ENCODE measurements around the gene RTBDN. TPM values are rescaled to one million over a fixed set of nuclear protein-coding genes. Genes with fewer than 3 reads are reported as not detected.

RTBDN gene
- total RNA-seq, 1 donor from 2014 or later = not detected

- ChIA-PET POLR2A (interaction anchor here (0.7 to 13.2 kb wide), 6 partner anchors 19 to 122 kb away, joined by 4 to 909 read pairs (median 6); partner anchors contain the start of genes HOOK2 and SYCE2), CTCF (interaction anchor here (2.0 to 11.4 kb wide), 3 partner anchors 22 to 50 kb away, joined by 7 to 280 read pairs (median 278); partner anchors contain the start of gene HOOK2)
- peaks cover 37% of the 10 kb centered on the region for H3K4me1 Mint-ChIP-seq
- H3K4me3 Mint-ChIP-seq = no peak overlapping the region
- H3K9me3 Mint-ChIP-seq = no peaks in the 10 kb centered on the region
- H3K27ac Mint-ChIP-seq = no peak overlapping the region
- no peak for ATAC-seq (ENCODE audit: low read depth)
- peaks cover 7% of the 10 kb centered on the region for H3K36me3 Mint-ChIP-seq (ENCODE audit: low read depth)
- intact Hi-C loops (cut with micrococcal nuclease) = no loop called here
- DNase-seq = no peak
- TF ChIP-seq, protein P1, sequence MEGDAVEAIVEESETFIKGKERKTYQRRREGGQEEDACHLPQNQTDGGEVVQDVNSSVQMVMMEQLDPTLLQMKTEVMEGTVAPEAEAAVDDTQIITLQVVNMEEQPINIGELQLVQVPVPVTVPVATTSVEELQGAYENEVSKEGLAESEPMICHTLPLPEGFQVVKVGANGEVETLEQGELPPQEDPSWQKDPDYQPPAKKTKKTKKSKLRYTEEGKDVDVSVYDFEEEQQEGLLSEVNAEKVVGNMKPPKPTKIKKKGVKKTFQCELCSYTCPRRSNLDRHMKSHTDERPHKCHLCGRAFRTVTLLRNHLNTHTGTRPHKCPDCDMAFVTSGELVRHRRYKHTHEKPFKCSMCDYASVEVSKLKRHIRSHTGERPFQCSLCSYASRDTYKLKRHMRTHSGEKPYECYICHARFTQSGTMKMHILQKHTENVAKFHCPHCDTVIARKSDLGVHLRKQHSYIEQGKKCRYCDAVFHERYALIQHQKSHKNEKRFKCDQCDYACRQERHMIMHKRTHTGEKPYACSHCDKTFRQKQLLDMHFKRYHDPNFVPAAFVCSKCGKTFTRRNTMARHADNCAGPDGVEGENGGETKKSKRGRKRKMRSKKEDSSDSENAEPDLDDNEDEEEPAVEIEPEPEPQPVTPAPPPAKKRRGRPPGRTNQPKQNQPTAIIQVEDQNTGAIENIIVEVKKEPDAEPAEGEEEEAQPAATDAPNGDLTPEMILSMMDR (IDR thresholded peaks at IDR 0.05) = no peak
- no peaks in the 10 kb centered on the region for H3K27me3 Mint-ChIP-seq
Measured at GRCh38 chr19:12797141-12797587, 37.2 kb downstream of the RTBDN start.

DNA sequence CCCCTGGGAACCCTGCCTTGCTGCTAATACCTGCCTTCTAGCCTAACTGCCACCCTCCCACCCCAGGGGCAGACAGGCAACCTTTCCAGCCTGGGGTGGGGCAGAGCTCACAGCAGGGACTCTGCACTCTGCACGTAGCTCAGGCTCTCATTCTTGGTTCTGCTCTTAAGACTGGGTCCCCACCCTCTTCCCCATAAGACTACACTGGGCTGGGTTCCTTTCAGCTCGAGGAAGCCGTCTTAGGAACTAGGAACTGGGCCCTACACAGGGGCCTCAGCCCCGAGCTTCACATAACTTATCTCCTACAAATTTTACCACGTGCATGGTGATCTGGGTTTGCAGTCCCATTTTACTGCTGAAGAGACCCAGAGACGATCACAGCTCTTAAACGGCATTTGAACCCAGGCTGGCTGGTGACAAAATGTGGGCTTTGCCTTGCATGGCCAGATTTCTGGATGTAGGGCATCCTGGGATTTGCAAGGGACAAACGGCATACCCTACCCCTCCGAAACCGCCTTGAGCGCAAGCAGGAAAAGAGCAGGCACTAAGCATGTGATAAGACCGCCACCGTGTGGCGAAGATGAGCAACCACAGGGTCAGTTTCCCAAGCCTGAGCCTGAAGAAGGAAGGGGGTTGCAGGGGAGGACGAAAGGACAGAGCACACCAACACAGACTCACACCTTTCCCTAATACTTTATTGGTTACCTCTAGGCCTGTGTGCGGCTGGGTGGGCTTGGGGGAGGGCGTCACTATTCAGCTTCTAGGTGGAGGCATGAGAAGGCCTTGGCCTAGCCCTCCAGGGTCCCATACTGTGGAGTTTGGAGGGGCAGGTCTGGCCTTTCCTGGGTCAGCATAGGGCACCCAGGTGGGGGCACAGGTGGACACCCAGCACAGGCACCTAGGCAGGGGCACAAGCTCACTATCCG lies 38.0 kb downstream of the RTBDN start:
- intact Hi-C loops (cut with micrococcal nuclease) = loop anchor here (1.0 kb wide), 7 partner anchors 19 to 232 kb away; no protein-coding TSS in a partner anchor
- peaks cover 34% of the 10 kb centered on the region for H3K4me1 Mint-ChIP-seq
- no peaks in the 10 kb centered on the region for H3K9me3 Mint-ChIP-seq
- H3K36me3 Mint-ChIP-seq (ENCODE audit: low read depth) = peaks cover 11% of the 10 kb centered on the region
- peak overlapping the region; percentile 80 for H3K27ac Mint-ChIP-seq
- POLR2A ChIA-PET = interaction anchor here (0.7 to 13.2 kb wide), 15 partner anchors 10 to 122 kb away, joined by 3 to 909 read pairs (median 6); partner anchors contain the start of genes GET3, HOOK2, RNASEH2A and SYCE2
- no peaks in the 10 kb centered on the region for H3K27me3 Mint-ChIP-seq
- H3K4me3 Mint-ChIP-seq = peak overlapping the region; percentile 81
- TF ChIP-seq, protein P1 (IDR thresholded peaks at IDR 0.05) = peak; percentile 37
- CTCF ChIA-PET = interaction anchor here (0.7 to 11.4 kb wide), 16 partner anchors 10 to 298 kb away, joined by 3 to 280 read pairs (median 4); partner anchors contain the start of genes FBXW9, GET3, HOOK2 and MAN2B1
- ATAC-seq (ENCODE audit: low read depth) = no peak
- DNase-seq = peak; percentile 63

GRCh38 chr19:12794971-12795381 lies 39.4 kb downstream of the RTBDN start:
- H3K27me3 Mint-ChIP-seq = no peaks in the 10 kb centered on the region
- H3K27ac Mint-ChIP-seq = no peak overlapping the region
- TF ChIP-seq, protein P1 (IDR thresholded peaks at IDR 0.05) = no peak
- POLR2A ChIA-PET = interaction anchor here (0.6 to 13.2 kb wide), 12 partner anchors 8 to 996 kb away, joined by 3 to 909 read pairs (median 6); partner anchors contain the start of gene HOOK2
- ATAC-seq (ENCODE audit: low read depth) = no peak
- H3K4me3 Mint-ChIP-seq = no peak overlapping the region
- no peaks in the 10 kb centered on the region for H3K9me3 Mint-ChIP-seq
- H3K36me3 Mint-ChIP-seq (ENCODE audit: low read depth) = peaks cover 15% of the 10 kb centered on the region
- no peak for DNase-seq
- peaks cover 35% of the 10 kb centered on the region for H3K4me1 Mint-ChIP-seq
- CTCF ChIA-PET = interaction anchor here (1.5 to 11.4 kb wide), 5 partner anchors 20 to 129 kb away, joined by 3 to 280 read pairs (median 4); partner anchors contain the start of genes HOOK2, MAN2B1 and WDR83
- intact Hi-C loops (cut with micrococcal nuclease) = loop anchor here (5.0 kb wide), 2 partner anchors 183 to 307 kb away; partner anchors contain the start of genes LYL1, ZNF490 and ZNF791

- H3K9me3 Mint-ChIP-seq = no peaks in the 10 kb centered on the region
Measured at GRCh38 chr19:12794196-12794941, 40.0 kb downstream of the RTBDN start.

More at GRCh38 chr19:12794196-12794941, 40.0 kb downstream of the RTBDN start:
- H3K4me3 Mint-ChIP-seq = peak overlapping the region; percentile 80
- TF ChIP-seq, protein P1 (IDR thresholded peaks at IDR 0.05) = no peak
- DNase-seq (no peak), ATAC-seq (ENCODE audit: low read depth) (no peak)
- H3K36me3 Mint-ChIP-seq (ENCODE audit: low read depth) = peaks cover 15% of the 10 kb centered on the region
- CTCF ChIA-PET = interaction anchor here (1.8 to 11.4 kb wide), 4 partner anchors 12 to 39 kb away, joined by 4 to 280 read pairs (median 142); partner anchors contain the start of genes HOOK2 and RNASEH2A
- H3K4me1 Mint-ChIP-seq = peaks cover 36% of the 10 kb centered on the region
- POLR2A ChIA-PET = interaction anchor here (0.5 to 13.2 kb wide), 12 partner anchors 8 to 1748 kb away, joined by 4 to 909 read pairs (median 5); partner anchors contain the start of genes HOOK2, PRDX2, RNASEH2A and THSD8
- H3K27me3 Mint-ChIP-seq = no peaks in the 10 kb centered on the region
- intact Hi-C loops (cut with micrococcal nuclease) = loop anchor here (5.0 kb wide), 2 partner anchors 182 to 308 kb away; partner anchors contain the start of genes LYL1, ZNF490 and ZNF791
- H3K27ac Mint-ChIP-seq = peak overlapping the region; percentile 94
